Esophagus squamous epithelium (tissue), 4 donors: Measurements from ENCODE around the gene NKD1.

Experiments
- CTCF ChIP-seq, 6 experiments: fragments of 450-650 bp in 4 of 6; fragments of 200-600 bp in 2 of 6; sonication (generic) in 2 of 6; IDR thresholded peaks; one replicate each; pipeline ENCODE4 v1.5.1; 2016 to 2019; ENCODE audit warnings: antibody characterized with exemption in 6 of 6, mild to moderate bottlenecking in 4 of 6, moderate library complexity in 4 of 6
- POLR2A ChIP-seq, 4 donors: fragments of 450-650 bp; IDR thresholded peaks; one replicate each; pipeline ENCODE4 v1.6.1; 2017; ENCODE audit warnings: antibody characterized with exemption in 4 of 4, mild to moderate bottlenecking in 4 of 4, moderate library complexity in 3 of 4

- TF ChIP-seq CTCF (IDR thresholded peaks at IDR 0.05) (no peak), POLR2A (IDR thresholded peaks at IDR 0.05) (no peak)
Observed at GRCh38 chr16:50537533-50538290, 10.5 kb upstream of the NKD1 start.
